GM18861 (cell line): Measurements from ENCODE around the gene TCHP.

Experiments used
- ATAC-seq: cut with Tn5 transposase; IDR thresholded peaks from one replicate; pipeline ENCODE4 v1.9.1; 2021; ENCODE audit not compliant: unreplicated experiment

Gene TCHP

GRCh38 chr12:109959411-109960093 lies 59.5 kb downstream of the TCHP start:
- no peak for ATAC-seq

GRCh38 chr12:109961201-109961600 lies 61.1 kb downstream of the TCHP start:
- ATAC-seq: no peak

GRCh38 chr12:109961612-109962011 lies 61.5 kb downstream of the TCHP start:
- no peak for ATAC-seq

GRCh38 chr12:109962398-109962797 lies 62.3 kb downstream of the TCHP start:
- ATAC-seq: no peak

- no peak for ATAC-seq
Observed at GRCh38 chr12:109963330-109963729, 63.3 kb downstream of the TCHP start.

- ATAC-seq: no peak
Observed at GRCh38 chr12:109963743-109964429, 63.8 kb downstream of the TCHP start.

- ATAC-seq: no peak
Observed at GRCh38 chr12:109966546-109966945, 66.5 kb downstream of the TCHP start.

- ATAC-seq: no peak
Observed at GRCh38 chr12:109967383-109968031, 67.4 kb downstream of the TCHP start.
